Transverse colon (tissue), 3 donors: ENCODE measurements around the gene DAB2IP.

Experiments used
- POLR2A ChIP-seq: fragments of 450-650 bp; IDR thresholded peaks from one replicate; pipeline ENCODE4 v1.6.1; 2016; ENCODE audit warnings: antibody characterized with exemption, mild to moderate bottlenecking, moderate library complexity
- TF ChIP-seq, protein P1 (sequence below), 5 experiments: fragments of 200-600 bp in 3 of 5; fragments of 450-650 bp in 2 of 5; sonication (generic) in 3 of 5; IDR thresholded peaks; 1 replicate in 2 of 5; 2 replicates in 3 of 5; pipeline ENCODE4 v1.5.1; 2016 to 2017; ENCODE audit warnings: antibody characterized with exemption in 5 of 5, inconsistent platforms in 3 of 5, mild to moderate bottlenecking in 2 of 5, moderate library complexity in 1 of 5

DNA sequence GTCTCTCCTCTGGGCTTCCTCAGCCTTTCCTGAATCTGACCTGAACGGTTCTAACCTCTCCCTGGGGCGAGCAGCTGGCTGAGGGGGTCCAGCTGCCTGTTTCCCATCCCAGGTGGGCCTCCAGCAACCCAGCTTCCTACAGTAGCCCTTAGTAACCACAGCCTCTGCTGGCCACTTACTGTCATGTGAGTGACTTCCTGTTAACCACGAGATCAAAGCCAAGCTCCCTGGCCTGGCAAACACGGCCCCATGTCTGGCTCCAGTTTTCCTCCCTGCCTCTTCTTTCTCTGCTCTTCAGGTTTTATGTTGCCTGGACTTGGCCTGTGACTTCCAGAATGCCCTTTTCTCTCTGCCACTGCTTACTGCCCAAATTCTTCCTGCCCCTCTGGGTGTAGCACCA lies 47.2 kb upstream of the DAB2IP start:
- TF ChIP-seq POLR2A = no peak
- TF ChIP-seq, protein P1, sequence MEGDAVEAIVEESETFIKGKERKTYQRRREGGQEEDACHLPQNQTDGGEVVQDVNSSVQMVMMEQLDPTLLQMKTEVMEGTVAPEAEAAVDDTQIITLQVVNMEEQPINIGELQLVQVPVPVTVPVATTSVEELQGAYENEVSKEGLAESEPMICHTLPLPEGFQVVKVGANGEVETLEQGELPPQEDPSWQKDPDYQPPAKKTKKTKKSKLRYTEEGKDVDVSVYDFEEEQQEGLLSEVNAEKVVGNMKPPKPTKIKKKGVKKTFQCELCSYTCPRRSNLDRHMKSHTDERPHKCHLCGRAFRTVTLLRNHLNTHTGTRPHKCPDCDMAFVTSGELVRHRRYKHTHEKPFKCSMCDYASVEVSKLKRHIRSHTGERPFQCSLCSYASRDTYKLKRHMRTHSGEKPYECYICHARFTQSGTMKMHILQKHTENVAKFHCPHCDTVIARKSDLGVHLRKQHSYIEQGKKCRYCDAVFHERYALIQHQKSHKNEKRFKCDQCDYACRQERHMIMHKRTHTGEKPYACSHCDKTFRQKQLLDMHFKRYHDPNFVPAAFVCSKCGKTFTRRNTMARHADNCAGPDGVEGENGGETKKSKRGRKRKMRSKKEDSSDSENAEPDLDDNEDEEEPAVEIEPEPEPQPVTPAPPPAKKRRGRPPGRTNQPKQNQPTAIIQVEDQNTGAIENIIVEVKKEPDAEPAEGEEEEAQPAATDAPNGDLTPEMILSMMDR (IDR thresholded peaks at IDR 0.05) = no peak
